ENCODE results near the gene MAPK10. TPM values are rescaled to one million over a fixed set of nuclear protein-coding genes. Genes with fewer than 3 reads are reported as not detected.

MAPK10 gene
- total RNA-seq, 4 donors from 2014 or later: 2.0 to 16.8 (median 4.1) TPM

GRCh38 chr4:86247906-86248305 lies 111.9 kb downstream of the MAPK10 start:
- no peaks in the 10 kb centered on the region for H3K4me1 ChIP-seq
- H3K27ac ChIP-seq: no peak overlapping the region
- WGBS: 89% methylated on average over 3 of the region's 3 CpGs
- TF ChIP-seq EP300 (IDR thresholded peaks at IDR 0.05) (no peak), POLR2A (IDR thresholded peaks at IDR 0.05) (no peak), POLR2AphosphoS5 (IDR thresholded peaks at IDR 0.05) (no peak), CTCF (IDR thresholded peaks at IDR 0.05) (no peak)
- H3K36me3 ChIP-seq: no peaks in the 10 kb centered on the region
- no peak overlapping the region for H3K4me3 ChIP-seq
- no peaks in the 10 kb centered on the region for H3K27me3 ChIP-seq
- no peak for DNase-seq (ENCODE audit: low spot score in 2 of 2)
- no peaks in the 10 kb centered on the region for H3K9me3 ChIP-seq

- H3K36me3 ChIP-seq: no peaks in the 10 kb centered on the region
- no peaks in the 10 kb centered on the region for H3K9me3 ChIP-seq
- TF ChIP-seq POLR2AphosphoS5 (IDR thresholded peaks at IDR 0.05): no peak
- TF ChIP-seq POLR2A (IDR thresholded peaks at IDR 0.05): no peak
- no peak for TF ChIP-seq CTCF (IDR thresholded peaks at IDR 0.05)
- TF ChIP-seq EP300 (IDR thresholded peaks at IDR 0.05): no peak
- no peak overlapping the region for H3K27ac ChIP-seq
- 84% methylated on average over 1 of the region's 1 CpG for WGBS
- no peak for DNase-seq (ENCODE audit: low spot score in 2 of 2)
- H3K4me1 ChIP-seq: no peaks in the 10 kb centered on the region
- H3K4me3 ChIP-seq: no peak overlapping the region
- no peaks in the 10 kb centered on the region for H3K27me3 ChIP-seq
Measured at GRCh38 chr4:86247320-86247719, 112.5 kb downstream of the MAPK10 start.

GRCh38 chr4:86243750-86244149 lies 116.1 kb downstream of the MAPK10 start:
- Histone ChIP-seq H3K36me3 (no peaks in the 10 kb centered on the region), H3K9me3 (no peaks in the 10 kb centered on the region), H3K27ac (no peak overlapping the region), H3K27me3 (no peaks in the 10 kb centered on the region), H3K4me1 (no peaks in the 10 kb centered on the region), H3K4me3 (no peak overlapping the region)
- WGBS: 85% methylated on average over 3 of the region's 3 CpGs
- TF ChIP-seq POLR2A (IDR thresholded peaks at IDR 0.05): no peak
- TF ChIP-seq CTCF (IDR thresholded peaks at IDR 0.05): no peak
- no peak for TF ChIP-seq POLR2AphosphoS5 (IDR thresholded peaks at IDR 0.05)
- no peak for TF ChIP-seq EP300 (IDR thresholded peaks at IDR 0.05)
- no peak for DNase-seq (ENCODE audit: low spot score in 2 of 2)

- no peaks in the 10 kb centered on the region for H3K27me3 ChIP-seq
- DNase-seq (ENCODE audit: low spot score in 2 of 2): no peak
Measured at GRCh38 chr4:86242677-86243076, 117.2 kb downstream of the MAPK10 start.

GRCh38 chr4:86235549-86235948 lies 124.3 kb downstream of the MAPK10 start:
- H3K9me3 ChIP-seq: no peaks in the 10 kb centered on the region
- H3K4me1 ChIP-seq: no peaks in the 10 kb centered on the region
- DNase-seq (ENCODE audit: low spot score in 2 of 2): no peak
- no peak overlapping the region for H3K27ac ChIP-seq
- no peaks in the 10 kb centered on the region for H3K27me3 ChIP-seq
- no peak overlapping the region for H3K4me3 ChIP-seq
- H3K36me3 ChIP-seq: no peaks in the 10 kb centered on the region
- 85% methylated on average over 5 of the region's 5 CpGs for WGBS
- TF ChIP-seq CTCF (IDR thresholded peaks at IDR 0.05): no peak
- TF ChIP-seq POLR2AphosphoS5 (IDR thresholded peaks at IDR 0.05): no peak
- TF ChIP-seq EP300 (IDR thresholded peaks at IDR 0.05): no peak
- TF ChIP-seq POLR2A (IDR thresholded peaks at IDR 0.05): no peak

More at GRCh38 chr4:86242677-86243076, 117.2 kb downstream of the MAPK10 start:
- H3K4me1 ChIP-seq: no peaks in the 10 kb centered on the region
- H3K36me3 ChIP-seq: no peaks in the 10 kb centered on the region
- 96% methylated on average over 12 of the region's 14 CpGs for WGBS
- H3K9me3 ChIP-seq: no peaks in the 10 kb centered on the region
- TF ChIP-seq POLR2A (IDR thresholded peaks at IDR 0.05): no peak
- H3K4me3 ChIP-seq: no peak overlapping the region
- no peak overlapping the region for H3K27ac ChIP-seq

- H3K4me1 ChIP-seq: no peaks in the 10 kb centered on the region
- DNase-seq (ENCODE audit: low spot score in 2 of 2): no peak
- H3K36me3 ChIP-seq: no peaks in the 10 kb centered on the region
- 21% methylated on average over 1 of the region's 1 CpG for WGBS
- H3K4me3 ChIP-seq: no peak overlapping the region
- no peak for TF ChIP-seq CTCF (IDR thresholded peaks at IDR 0.05)
- TF ChIP-seq EP300 (IDR thresholded peaks at IDR 0.05): no peak
- TF ChIP-seq POLR2A (IDR thresholded peaks at IDR 0.05): no peak
- no peak for TF ChIP-seq POLR2AphosphoS5 (IDR thresholded peaks at IDR 0.05)
- H3K27ac ChIP-seq: no peak overlapping the region
- H3K27me3 ChIP-seq: no peaks in the 10 kb centered on the region
- H3K9me3 ChIP-seq: no peaks in the 10 kb centered on the region
Measured at GRCh38 chr4:86233681-86234080, 126.2 kb downstream of the MAPK10 start.
